Thoracic aorta (tissue), 2 donors: ENCODE measurements around the gene SEMA4D. TPM values are rescaled to one million over a fixed set of nuclear protein-coding genes. Genes with fewer than 3 reads are reported as not detected.

ENCODE experiments used
- ATAC-seq: fragments of 150-250 bp; one replicate; pipeline ENCODE4 v1.8.0; 2017; ENCODE audit warnings: low read depth; ENCODE audit not compliant: insufficient number of reproducible peaks, low FRiP score
- DNase-seq: peaks from one replicate; pipeline ENCODE4 v3.0.0-alpha.2; 2020; ENCODE audit warnings: low spot score
- H3K27ac ChIP-seq, 2 donors: fragments of 200-600 bp; sonication (generic); 1 replicate in 1 of 2; 2 replicates in 1 of 2; pipeline ENCODE4 v1.5.1; 2016; ENCODE audit warnings: mild to moderate bottlenecking in 2 of 2, moderate library complexity in 2 of 2
- H3K27me3 ChIP-seq: fragments of 200-600 bp; sonication (generic); replicated peaks from 2 replicates; pipeline ENCODE4 v1.6.0; 2016; ENCODE audit warnings: mild to moderate bottlenecking; ENCODE audit not compliant: insufficient read depth
- H3K36me3 ChIP-seq: fragments of 200-600 bp; sonication (generic); one replicate; pipeline ENCODE4 v1.5.1; 2016
- H3K4me1 ChIP-seq, 2 donors: fragments of 200-600 bp; sonication (generic); 1 replicate in 1 of 2; 2 replicates in 1 of 2; pipeline versions ENCODE4 v1.5.1 to v1.6.0; 2016; ENCODE audit warnings: low read depth in 2 of 2, mild to moderate bottlenecking in 1 of 2; ENCODE audit not compliant: control insufficient read depth in 1 of 2
- H3K4me3 ChIP-seq: fragments of 200-600 bp; sonication (generic); 2 replicates; pipeline ENCODE4 v1.5.1; 2016; ENCODE audit warnings: mild to moderate bottlenecking
- H3K9me3 ChIP-seq: fragments of 200-600 bp; sonication (generic); 2 replicates; pipeline ENCODE4 v1.5.1; 2016
- CTCF ChIP-seq: fragments of 200-600 bp; sonication (generic); IDR thresholded peaks from one replicate; pipeline ENCODE4 v1.5.1; 2019; ENCODE audit warnings: antibody characterized with exemption
- total RNA-seq, 2 donors: library from RNA; depleted of rRNA; stranded (reverse); fragments of >200 nt; gene quantifications; one replicate each; pipeline versions ENCODE4 v1.1.0 to v1.2.3, GENCODE V29; 2016

The SEMA4D gene
- total RNA-seq, 2 donors from 2014 or later: 16.9 to 20.2 TPM

GRCh38 chr9:89537166-89537565, 39.3 kb upstream of the SEMA4D start:
- no peak overlapping the region for H3K27ac ChIP-seq
- H3K9me3 ChIP-seq: no peaks in the 10 kb centered on the region
- DNase-seq: no peak
- no peaks in the 10 kb centered on the region for H3K4me1 ChIP-seq
- no peak for ATAC-seq
- H3K4me3 ChIP-seq: no peak overlapping the region
- TF ChIP-seq CTCF: no peak
- H3K27me3 ChIP-seq: no peaks in the 10 kb centered on the region
- no peaks in the 10 kb centered on the region for H3K36me3 ChIP-seq

GRCh38 chr9:89536600-89536999, 38.7 kb upstream of the SEMA4D start:
- DNase-seq (no peak), ATAC-seq (no peak)
- Histone ChIP-seq H3K4me1 (no peaks in the 10 kb centered on the region), H3K36me3 (no peaks in the 10 kb centered on the region), H3K9me3 (no peaks in the 10 kb centered on the region), H3K27me3 (no peaks in the 10 kb centered on the region), H3K27ac (no peak overlapping the region), H3K4me3 (no peak overlapping the region)
- no peak for TF ChIP-seq CTCF

DNA sequence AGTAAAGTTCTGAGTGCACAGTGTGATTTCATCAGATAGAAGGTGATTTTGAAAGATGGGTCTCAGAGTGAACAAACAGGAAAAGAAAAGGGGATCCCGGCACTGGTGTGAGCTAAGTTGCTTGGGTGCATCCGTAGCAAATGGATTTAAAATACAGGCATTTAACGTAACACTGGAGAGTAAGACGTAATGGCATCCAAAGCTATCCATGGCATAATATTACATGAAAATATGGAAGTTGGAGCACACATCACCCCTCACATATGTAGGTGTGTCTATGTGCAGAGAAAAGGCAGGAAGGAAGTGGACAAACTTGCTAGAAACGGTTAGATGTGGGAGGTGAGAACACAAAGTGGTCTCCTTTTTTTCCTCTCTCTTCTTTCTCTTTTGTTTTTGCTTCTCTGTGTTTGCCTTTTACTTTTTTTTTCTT, 38.2 kb upstream of the SEMA4D start:
- no peak for TF ChIP-seq CTCF
- Histone ChIP-seq H3K4me1 (no peaks in the 10 kb centered on the region), H3K4me3 (no peak overlapping the region), H3K9me3 (no peaks in the 10 kb centered on the region), H3K27ac (no peak overlapping the region), H3K27me3 (no peaks in the 10 kb centered on the region), H3K36me3 (no peaks in the 10 kb centered on the region)
- ATAC-seq (no peak), DNase-seq (no peak)

DNA sequence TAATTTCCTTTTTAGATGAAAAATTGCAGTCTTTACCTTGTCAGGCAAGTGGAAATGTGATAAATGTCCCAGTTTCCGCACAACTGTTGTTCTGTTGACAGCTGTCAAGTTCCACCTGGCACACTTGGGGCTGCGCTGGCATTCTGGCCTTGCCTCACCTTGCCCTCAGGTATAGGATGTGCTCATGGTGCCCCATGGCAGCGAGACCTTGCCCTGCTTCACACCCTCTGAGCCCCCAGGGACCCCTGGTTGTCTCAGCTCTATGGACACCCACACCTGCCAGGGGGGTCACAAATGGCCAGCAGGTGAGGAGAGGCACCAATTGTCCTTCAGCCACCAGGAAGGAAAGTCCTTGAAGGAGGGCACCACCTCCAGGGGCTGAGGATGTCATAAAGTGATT, 37.5 kb upstream of the SEMA4D start:
- H3K4me1 ChIP-seq: no peaks in the 10 kb centered on the region
- H3K36me3 ChIP-seq: no peaks in the 10 kb centered on the region
- no peak overlapping the region for H3K4me3 ChIP-seq
- no peaks in the 10 kb centered on the region for H3K27me3 ChIP-seq
- H3K9me3 ChIP-seq: no peaks in the 10 kb centered on the region
- DNase-seq: no peak
- H3K27ac ChIP-seq: no peak overlapping the region
- ATAC-seq: no peak
- no peak for TF ChIP-seq CTCF

- ATAC-seq (no peak), DNase-seq (no peak)
- Histone ChIP-seq H3K4me1 (no peaks in the 10 kb centered on the region), H3K27ac (no peak overlapping the region), H3K36me3 (no peaks in the 10 kb centered on the region), H3K9me3 (no peaks in the 10 kb centered on the region), H3K27me3 (no peaks in the 10 kb centered on the region), H3K4me3 (no peak overlapping the region)
- no peak for TF ChIP-seq CTCF
Observed at GRCh38 chr9:89534515-89535287, 36.8 kb upstream of the SEMA4D start.
